ENCODE results near the gene UAP1L1. TPM values are rescaled to one million over a fixed set of nuclear protein-coding genes. Genes with fewer than 3 reads are reported as not detected.

The UAP1L1 gene
- total and polyA plus RNA-seq, 12 donors = 3.4 to 24.3 (median 8.5) TPM

GRCh38 chr9:137064880-137065164 is 12.5 kb upstream of the UAP1L1 start:
- TF ChIP-seq, protein P1, sequence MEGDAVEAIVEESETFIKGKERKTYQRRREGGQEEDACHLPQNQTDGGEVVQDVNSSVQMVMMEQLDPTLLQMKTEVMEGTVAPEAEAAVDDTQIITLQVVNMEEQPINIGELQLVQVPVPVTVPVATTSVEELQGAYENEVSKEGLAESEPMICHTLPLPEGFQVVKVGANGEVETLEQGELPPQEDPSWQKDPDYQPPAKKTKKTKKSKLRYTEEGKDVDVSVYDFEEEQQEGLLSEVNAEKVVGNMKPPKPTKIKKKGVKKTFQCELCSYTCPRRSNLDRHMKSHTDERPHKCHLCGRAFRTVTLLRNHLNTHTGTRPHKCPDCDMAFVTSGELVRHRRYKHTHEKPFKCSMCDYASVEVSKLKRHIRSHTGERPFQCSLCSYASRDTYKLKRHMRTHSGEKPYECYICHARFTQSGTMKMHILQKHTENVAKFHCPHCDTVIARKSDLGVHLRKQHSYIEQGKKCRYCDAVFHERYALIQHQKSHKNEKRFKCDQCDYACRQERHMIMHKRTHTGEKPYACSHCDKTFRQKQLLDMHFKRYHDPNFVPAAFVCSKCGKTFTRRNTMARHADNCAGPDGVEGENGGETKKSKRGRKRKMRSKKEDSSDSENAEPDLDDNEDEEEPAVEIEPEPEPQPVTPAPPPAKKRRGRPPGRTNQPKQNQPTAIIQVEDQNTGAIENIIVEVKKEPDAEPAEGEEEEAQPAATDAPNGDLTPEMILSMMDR (IDR thresholded peaks at IDR 0.05) = no peak
- 92 to 97% methylated on average over 9 to 12 of the region's 12 CpGs for WGBS, 2 donors
- H3K27ac ChIP-seq = no peak overlapping the region
- H3K4me3 ChIP-seq = no peak overlapping the region
- no peaks in the 10 kb centered on the region for H3K36me3 ChIP-seq
- intact Hi-C loops (cut with DNase I) = loop anchor here in 6 of 10 donors (1.0 to 10.0 kb wide), 3 partner anchors 18 to 280 kb away; partner anchors contain the start of gene NPDC1 (in 5 of the 6)
- no peak for DNase-seq
- peaks cover 0 to 15% (median 9%) of the 10 kb centered on the region in 7 donors for H3K27me3 ChIP-seq
- ATAC-seq = peak in 1 of 8 donors; percentile 11
- H3K4me1 ChIP-seq = peaks cover 0 to 23% (median 8%) of the 10 kb centered on the region in 9 donors
- H3K9me3 ChIP-seq = no peaks in the 10 kb centered on the region

- TF ChIP-seq, protein P1 (IDR thresholded peaks at IDR 0.05) = no peak
- intact Hi-C loops (cut with DNase I) = loop anchor here in 4 of 10 donors (2.0 to 10.0 kb wide), 2 partner anchors 19 to 281 kb away; partner anchors contain the start of gene NPDC1 (in 3 of the 4)
- Histone ChIP-seq H3K27me3 (peaks cover 0 to 15% (median 9%) of the 10 kb centered on the region in 7 donors), H3K4me1 (peaks cover 0 to 23% (median 8%) of the 10 kb centered on the region in 9 donors), H3K9me3 (no peaks in the 10 kb centered on the region), H3K4me3 (no peak overlapping the region), H3K36me3 (no peaks in the 10 kb centered on the region), H3K27ac (no peak overlapping the region)
- ATAC-seq = no peak
- WGBS, 2 donors = 94 to 95% methylated on average over 23 of the region's 23 CpGs
- DNase-seq = no peak
Observed at GRCh38 chr9:137065336-137065967, 11.9 kb upstream of the UAP1L1 start.

- Histone ChIP-seq H3K27ac (no peak overlapping the region), H3K36me3 (no peaks in the 10 kb centered on the region), H3K27me3 (peaks cover 0 to 15% (median 9%) of the 10 kb centered on the region in 7 donors), H3K4me3 (no peak overlapping the region), H3K9me3 (no peaks in the 10 kb centered on the region), H3K4me1 (peaks cover 6 to 30% (median 16%) of the 10 kb centered on the region in 9 donors)
- DNase-seq = no peak
- ATAC-seq = no peak
- TF ChIP-seq, protein P1 (IDR thresholded peaks at IDR 0.05) = no peak
- 92 to 96% methylated on average over 26 of the region's 26 CpGs for WGBS, 2 donors
- intact Hi-C loops (cut with DNase I) = loop anchor here in 3 of 10 donors (2.0 to 10.0 kb wide), 3 partner anchors 17 to 281 kb away; partner anchors contain the start of gene NPDC1 (in 1 of the 3)
Observed at GRCh38 chr9:137066096-137066861, 11.0 kb upstream of the UAP1L1 start.

GRCh38 chr9:137067860-137068538 is 9.3 kb upstream of the UAP1L1 start:
- Histone ChIP-seq H3K9me3 (no peaks in the 10 kb centered on the region), H3K4me3 (no peak overlapping the region), H3K36me3 (no peaks in the 10 kb centered on the region), H3K27me3 (peaks cover 0 to 15% (median 9%) of the 10 kb centered on the region in 7 donors), H3K4me1 (peaks cover 7 to 44% (median 19%) of the 10 kb centered on the region in 9 donors), H3K27ac (no peak overlapping the region)
- 59 to 60% methylated on average over 12 of the region's 12 CpGs for WGBS, 2 donors
- intact Hi-C loops (cut with DNase I) = loop anchor here in 3 of 10 donors (2.0 to 10.0 kb wide), 3 partner anchors 19 to 283 kb away; partner anchors contain the start of gene NPDC1 (in 1 of the 3)
- ATAC-seq (peak in 7 of 8 donors; percentile 17 to 46 (median 43)), DNase-seq (peak; percentile 78 to 80)
- TF ChIP-seq, protein P1 (IDR thresholded peaks at IDR 0.05) = peak; percentile 69 to 83 (median 81)

All from heart right ventricle (tissue), 16 donors.